ENCODE results near the gene WWC2.
A peak's percentile ranks its signal among the peaks of the same experiment; 100 is the strongest.
"Not testable (repeated sequence)": the region's sequence is repeated elsewhere in the genome, so short reads cannot be mapped to it uniquely, and the experiment has no call there.

Gene WWC2

DNA sequence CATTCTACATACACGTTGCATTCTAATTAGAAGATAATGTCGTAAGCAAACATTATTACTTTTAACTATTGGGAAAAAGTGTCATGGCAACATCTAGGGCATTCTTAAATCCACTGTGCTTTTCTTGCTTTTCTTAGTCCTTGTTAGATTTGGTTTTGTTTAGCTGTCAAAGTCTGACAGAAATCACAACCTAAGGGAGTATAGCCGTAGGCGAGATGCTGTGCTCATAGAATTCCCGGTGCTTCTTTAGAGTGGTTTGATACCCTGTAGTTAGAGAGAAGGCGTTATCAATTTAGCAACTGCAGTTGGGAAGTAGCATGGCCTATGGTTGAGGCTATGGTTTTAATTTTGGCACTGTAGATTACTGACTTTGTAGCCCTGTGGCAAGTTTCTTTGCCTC is 45.7 kb downstream of the WWC2 start:
- DNase-seq = no peak

- DNase-seq = no peak
Measured at GRCh38 chr4:183145773-183146172, 46.7 kb downstream of the WWC2 start.

DNA sequence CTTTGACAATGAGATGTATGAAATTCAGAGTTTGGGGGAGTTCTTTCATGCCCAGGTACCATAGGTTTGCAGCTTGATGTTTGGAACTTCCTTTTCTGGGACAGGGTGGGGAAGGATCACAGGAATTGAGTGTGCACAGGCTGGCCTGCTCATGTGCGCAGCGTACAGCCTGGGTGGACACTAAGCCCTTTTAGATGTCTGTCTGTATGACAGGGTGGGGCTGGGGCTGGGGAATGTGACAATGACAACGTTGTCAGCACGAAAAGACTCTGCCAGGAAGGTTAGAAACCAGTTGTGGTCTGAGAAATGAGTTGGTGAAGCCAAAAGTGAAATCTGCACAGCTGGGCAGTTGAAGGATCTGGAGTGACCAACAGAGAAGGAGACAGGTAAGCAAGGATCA is 47.4 kb downstream of the WWC2 start:
- DNase-seq = no peak

- no peak for DNase-seq
Measured at GRCh38 chr4:183147196-183147595, 48.1 kb downstream of the WWC2 start.

- no peak for DNase-seq
Measured at GRCh38 chr4:183147983-183148382, 48.9 kb downstream of the WWC2 start.

- no peak for DNase-seq
Measured at GRCh38 chr4:183149616-183150539, 50.8 kb downstream of the WWC2 start.

DNA sequence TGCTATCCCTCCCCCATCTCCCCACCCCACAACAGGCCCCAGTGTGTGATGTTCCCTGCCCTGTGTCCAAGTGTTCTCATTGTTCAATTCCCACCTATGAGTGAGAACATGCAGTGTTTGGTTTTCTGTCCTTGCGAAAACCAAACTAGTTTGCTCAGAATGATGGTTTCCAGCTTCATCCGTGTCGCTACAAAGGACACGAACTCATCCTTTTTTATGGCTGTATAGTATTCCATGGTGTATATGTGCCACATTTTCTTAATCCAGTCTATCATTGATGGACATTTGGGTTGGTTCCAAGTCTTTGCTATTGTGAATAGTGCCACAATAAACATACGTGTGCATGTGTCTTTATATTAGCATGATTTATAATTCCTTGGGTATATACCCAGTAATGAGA is 51.6 kb downstream of the WWC2 start:
- DNase-seq = not testable (repeated sequence)

- not testable (repeated sequence) for DNase-seq
Measured at GRCh38 chr4:183152232-183152631, 53.2 kb downstream of the WWC2 start.

DNA sequence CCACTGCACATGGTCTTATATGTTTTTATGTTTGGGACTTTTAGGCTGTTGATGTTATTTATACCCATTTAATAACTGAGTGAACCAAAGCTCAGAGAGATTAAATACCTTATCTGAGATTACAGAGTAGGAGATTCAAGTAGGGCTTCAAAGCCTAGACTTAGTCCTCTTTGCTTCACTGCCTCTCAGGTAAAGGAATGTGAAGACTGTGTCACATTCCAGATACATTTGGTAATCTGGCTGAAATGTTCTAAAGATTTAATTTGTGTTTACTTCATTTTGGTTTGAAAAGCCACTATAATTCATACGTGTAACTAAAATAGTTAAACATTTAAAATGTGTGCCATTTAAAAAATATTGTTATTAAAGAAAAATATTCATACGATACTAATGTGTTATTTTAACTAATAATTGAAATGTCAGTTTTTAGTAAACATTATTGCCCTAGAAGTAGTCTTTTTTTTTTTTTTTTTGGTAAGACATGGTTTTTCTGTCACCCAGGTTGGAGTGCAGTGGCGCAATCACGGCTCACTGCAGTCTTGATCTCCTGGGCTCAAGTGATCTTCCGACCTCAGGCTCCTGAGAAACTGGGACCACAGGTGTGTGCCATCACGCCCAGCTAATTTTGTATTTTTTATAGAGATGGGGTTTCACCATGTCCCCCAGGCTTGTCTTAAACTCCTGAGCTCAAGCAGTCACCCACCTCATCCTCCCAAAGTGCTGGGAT is 54.3 kb downstream of the WWC2 start:
- no peak for DNase-seq

- no peak for DNase-seq
Measured at GRCh38 chr4:183154701-183155391, 55.8 kb downstream of the WWC2 start.

DNA sequence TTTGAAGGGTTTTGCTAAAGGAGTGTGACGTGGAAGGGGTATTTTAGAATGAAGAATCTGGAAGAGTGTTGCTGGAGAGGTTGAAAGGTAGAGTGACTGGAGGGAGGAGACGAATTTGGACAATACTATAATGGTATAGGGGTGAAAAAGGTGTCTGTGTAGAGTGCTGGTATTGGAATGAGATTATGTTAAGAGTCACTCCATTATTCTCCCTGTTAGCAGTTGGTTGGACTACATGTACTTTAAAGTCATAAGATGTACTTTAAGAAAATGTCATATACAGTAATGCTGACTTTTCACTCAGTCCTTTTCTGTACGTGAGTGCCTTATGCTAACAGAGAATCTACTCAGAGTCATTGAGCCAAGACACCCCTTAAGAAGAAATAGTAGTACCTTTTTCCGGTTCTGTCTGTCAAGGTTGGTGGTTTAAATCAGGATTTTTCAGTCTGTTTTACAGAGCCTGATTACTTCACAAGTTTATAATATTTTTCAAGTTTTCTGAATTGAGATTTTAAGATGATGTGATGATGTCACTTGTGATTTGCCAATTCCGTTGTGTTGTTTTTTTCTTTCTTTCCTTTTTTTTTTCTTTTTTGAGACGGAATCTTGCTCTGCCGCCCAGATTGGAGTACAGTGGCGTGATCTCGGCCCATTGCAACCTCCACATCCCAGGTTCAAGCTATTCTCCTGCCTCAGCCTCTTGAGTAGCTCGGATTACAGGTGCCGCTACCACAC is 56.6 kb downstream of the WWC2 start:
- no peak for DNase-seq

DNA sequence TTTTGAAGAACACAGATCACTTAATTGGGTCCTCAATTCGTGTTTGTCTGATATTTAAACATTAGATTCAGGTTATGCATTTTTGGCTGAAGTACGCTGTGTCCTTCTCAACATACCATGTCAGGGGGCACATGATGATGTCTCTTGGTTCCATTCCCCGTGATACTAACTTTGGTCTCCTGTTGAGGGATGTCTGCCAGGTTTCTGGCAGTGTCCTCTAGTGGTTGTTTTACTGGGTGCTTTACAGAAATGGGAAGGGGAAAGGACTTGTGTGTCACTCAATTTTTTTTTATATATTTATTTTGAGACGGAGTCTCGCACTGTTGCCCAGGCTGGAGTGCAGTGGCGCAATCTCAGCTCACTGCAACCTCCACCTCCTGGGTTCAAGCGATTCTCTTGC is 58.2 kb downstream of the WWC2 start:
- no peak for DNase-seq

DNA sequence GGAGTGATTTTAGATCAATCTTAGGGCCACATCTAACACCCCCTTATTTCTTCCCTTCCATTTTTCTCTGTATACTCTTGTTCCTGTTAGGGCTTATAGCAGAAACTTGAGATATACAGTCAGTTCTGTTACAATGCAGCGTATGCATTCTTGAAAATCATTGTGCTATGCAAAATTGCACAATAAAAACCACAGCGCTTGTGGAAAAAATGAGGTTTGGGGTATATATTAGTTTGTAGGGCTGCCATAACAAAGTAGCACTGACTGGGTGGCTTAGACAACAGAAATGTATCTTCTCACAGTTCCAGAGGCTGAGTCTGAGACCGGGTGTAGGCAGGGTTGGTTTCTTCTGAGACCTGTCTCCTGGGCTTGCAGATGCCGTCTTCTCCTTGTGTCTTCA is 59.0 kb downstream of the WWC2 start:
- DNase-seq = no peak

DNA sequence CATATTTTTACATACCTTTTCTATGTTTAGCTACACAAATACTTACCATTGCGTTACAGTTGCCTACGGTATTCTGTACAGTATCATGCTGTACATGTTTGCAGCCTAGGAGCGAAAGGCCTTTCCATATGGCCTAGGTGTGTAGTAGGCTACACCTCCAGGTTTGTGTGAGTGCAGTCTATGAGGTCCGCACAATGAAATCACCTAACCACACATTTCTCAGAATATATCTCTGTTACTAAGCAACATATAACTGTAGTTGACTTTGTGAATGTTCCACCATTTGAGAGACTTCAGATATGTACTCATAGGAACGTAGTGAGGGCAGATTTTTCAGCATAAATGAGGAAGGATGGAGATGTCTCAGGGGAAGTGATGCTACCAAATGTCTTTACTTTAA is 62.6 kb downstream of the WWC2 start:
- no peak for DNase-seq

- DNase-seq = no peak
Measured at GRCh38 chr4:183163135-183163534, 64.1 kb downstream of the WWC2 start.

DNA sequence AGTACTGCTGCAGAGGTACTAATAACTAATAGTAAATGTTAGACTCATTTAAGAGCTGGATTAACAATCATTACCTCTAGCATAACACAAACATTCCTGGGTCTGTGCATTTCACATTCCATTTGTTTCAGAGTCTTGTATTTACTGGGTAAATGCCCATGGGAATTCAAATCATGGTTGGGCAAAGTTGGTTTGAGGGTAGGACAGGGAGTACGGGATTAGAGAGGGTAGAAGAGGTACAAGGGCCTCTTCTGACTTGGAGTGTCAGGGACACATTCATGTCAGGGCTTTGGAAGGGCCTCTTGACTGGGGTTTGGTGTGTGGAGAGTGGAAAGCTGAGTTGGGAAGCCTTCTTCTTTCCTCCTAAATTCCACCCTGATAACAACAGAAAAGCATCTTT is 65.9 kb downstream of the WWC2 start:
- DNase-seq = peak in 1 of 2 experiments; percentile 19

DNA sequence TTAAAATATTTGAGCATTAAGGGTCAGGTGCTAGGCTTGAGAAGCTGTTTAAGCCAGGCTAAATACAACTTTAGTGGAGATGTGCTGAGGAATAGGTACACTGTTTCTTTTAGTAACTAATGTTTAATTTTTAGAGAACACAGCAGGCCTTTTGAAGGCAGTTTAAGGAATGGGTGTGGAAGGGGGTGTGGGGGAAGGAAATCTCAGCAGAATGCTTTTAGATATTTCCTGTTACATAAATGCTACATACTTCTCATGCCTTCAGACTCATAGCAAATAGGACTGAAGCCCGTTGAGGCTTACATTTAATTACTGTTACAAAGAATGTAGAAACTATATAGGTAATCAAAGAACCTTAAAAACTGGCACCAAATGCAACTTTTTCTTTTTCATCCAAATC is 66.3 kb downstream of the WWC2 start:
- no peak for DNase-seq

DNA sequence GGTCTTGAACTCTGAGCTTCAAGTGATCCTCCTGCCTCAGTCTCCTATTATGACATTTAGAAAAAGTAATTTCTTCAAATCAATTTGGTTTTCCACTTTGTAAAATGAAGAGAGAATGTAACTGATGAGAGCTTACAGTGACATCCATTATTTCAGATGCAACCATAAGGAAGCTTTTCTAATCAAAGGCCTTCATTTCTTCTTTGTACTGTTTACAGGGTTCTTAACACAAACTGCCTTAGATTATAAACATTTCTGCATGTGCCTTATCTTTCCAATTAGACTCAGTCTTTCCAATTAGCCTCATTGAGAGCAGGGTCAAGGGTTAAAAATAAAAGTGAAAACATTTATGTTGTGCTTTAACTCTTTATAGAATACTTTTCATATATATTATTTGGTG is 71.8 kb downstream of the WWC2 start:
- no peak for DNase-seq

GRCh38 chr4:183171484-183172267 is 72.6 kb downstream of the WWC2 start:
- DNase-seq = no peak

- DNase-seq = no peak
Measured at GRCh38 chr4:183172881-183173280, 73.8 kb downstream of the WWC2 start.

DNA sequence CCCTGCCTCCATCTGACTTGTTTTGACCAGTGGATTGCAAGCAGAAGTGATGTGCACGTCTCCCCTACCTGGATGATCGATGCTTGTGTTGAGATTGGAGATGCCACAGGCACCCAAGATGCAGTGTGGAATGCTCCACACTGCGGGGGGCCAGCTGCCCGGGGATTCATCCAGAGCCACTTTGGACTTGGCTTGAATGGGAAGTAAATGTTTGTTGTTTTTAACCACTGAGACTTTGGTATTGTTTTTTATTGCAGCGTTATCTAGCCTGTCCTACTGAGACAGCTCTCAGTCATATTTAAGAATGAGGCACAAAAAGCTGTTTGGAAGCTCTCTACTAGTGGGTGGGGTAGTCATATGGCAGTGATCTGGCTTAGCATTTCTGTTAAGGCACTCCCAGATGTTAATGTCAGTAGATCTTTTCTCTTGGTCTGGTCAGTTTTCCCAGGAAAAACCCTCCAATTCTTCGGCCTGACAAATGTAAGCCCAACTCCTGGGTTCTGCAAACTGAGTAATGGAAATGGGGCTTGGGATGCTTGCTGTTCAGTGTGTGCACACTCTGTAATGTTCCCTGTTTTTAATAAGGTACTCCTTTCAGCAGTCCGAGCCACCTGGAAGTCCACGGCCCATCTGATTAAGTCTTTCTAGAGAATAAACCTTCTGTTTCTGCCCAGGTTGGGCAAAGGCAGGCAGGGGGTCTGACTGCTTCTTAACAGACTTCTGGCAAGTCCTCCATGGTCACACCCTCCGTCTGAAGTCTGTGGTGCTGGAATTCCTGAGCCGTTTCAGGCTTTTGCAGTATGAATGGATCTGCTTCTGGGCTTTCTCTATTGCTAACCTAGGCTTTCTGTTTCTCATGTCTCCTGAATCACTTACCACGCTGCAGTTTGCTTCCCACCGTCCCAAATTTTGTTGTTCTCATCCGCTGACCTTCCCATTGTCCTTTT is 74.8 kb downstream of the WWC2 start:
- no peak for DNase-seq
